ENCODE data around the gene UNC79. TPM values are rescaled to one million over a fixed set of nuclear protein-coding genes. Genes with fewer than 3 reads are reported as not detected.

Gene UNC79
- total and polyA plus RNA-seq, 2 experiments from 2014 or later = 0.15 to 0.20 TPM

DNA sequence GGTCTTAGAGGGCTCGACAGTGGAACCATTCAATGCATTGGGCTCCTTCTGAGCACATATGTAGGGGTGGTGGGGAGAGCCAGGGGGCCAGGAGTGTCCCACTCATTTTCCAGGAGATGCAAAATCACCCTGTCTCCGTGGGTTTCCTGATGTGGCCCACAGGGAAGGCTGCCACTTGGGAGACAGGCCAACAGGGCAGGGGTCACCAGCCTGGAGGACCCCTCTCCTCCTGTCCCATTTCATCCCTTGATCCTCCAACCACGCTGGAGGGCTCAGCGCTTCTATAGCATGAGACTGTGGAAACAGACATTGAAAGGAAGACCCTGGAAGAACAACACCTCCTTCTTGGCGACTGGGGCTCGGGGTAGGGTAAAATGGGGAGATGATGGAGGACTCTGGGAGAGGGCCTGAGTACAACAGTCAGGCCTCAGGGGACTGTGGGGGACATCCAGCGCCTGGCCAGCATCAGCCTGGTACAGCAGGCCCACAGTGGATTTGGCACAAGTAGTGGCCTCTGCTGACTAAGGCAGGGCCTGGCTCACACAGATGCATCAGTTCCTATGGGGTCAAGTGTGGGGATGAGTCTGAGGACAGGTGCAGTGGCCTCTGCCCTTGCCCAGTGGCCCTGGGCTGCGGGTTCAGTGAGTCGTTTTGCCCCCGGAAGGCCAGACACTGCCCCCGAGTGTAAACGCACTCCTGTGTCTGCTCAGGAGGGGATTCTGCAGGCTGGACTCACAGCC is 289.5 kb downstream of the UNC79 start:
- Histone ChIP-seq H2AFZ (no peak overlapping the region), H3K79me2 (no peaks in the 10 kb centered on the region), H3K4me2 (no peak overlapping the region), H3K36me3 (replicated peaks; ENCODE audit: insufficient read depth, low read depth) (no peaks in the 10 kb centered on the region), H3K4me3 (no peak overlapping the region), H3K4me1 (ENCODE audit: insufficient read depth) (no peaks in the 10 kb centered on the region), H3K27me3 (no peaks in the 10 kb centered on the region), H3K27ac (no peak overlapping the region), H3K9me2 (replicated peaks; ENCODE audit: insufficient read depth) (no peaks in the 10 kb centered on the region), H4K20me1 (ENCODE audit: insufficient read depth, poor library complexity, severe bottlenecking) (no peaks in the 10 kb centered on the region), H3K9me3 (ENCODE audit: low read depth) (no peaks in the 10 kb centered on the region)
- 93% methylated on average over 12 of the region's 12 CpGs for WGBS (ENCODE audit: low lambda C conversion rate, missing lambda C conversion rate)
- TF ChIP-seq EZH2phosphoT487 (IDR thresholded peaks at IDR 0.05; ENCODE audit: low read depth, severe bottlenecking, unreplicated experiment) (no peak), EZH2 (IDR thresholded peaks at IDR 0.05; ENCODE audit: borderline replicate concordance) (no peak)
- TF ChIP-seq, protein P1, sequence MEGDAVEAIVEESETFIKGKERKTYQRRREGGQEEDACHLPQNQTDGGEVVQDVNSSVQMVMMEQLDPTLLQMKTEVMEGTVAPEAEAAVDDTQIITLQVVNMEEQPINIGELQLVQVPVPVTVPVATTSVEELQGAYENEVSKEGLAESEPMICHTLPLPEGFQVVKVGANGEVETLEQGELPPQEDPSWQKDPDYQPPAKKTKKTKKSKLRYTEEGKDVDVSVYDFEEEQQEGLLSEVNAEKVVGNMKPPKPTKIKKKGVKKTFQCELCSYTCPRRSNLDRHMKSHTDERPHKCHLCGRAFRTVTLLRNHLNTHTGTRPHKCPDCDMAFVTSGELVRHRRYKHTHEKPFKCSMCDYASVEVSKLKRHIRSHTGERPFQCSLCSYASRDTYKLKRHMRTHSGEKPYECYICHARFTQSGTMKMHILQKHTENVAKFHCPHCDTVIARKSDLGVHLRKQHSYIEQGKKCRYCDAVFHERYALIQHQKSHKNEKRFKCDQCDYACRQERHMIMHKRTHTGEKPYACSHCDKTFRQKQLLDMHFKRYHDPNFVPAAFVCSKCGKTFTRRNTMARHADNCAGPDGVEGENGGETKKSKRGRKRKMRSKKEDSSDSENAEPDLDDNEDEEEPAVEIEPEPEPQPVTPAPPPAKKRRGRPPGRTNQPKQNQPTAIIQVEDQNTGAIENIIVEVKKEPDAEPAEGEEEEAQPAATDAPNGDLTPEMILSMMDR (IDR thresholded peaks at IDR 0.05; ENCODE audit: poor library complexity) = no peak
- DNase-seq (ENCODE audit: low spot score) = no peak

GRCh38 chr14:93720981-93721483 is 290.3 kb downstream of the UNC79 start:
- WGBS (ENCODE audit: low lambda C conversion rate, missing lambda C conversion rate) = 93% methylated on average over 13 of the region's 13 CpGs
- TF ChIP-seq EZH2phosphoT487 (IDR thresholded peaks at IDR 0.05; ENCODE audit: low read depth, severe bottlenecking, unreplicated experiment) (no peak), EZH2 (IDR thresholded peaks at IDR 0.05; ENCODE audit: borderline replicate concordance) (no peak)
- TF ChIP-seq, protein P1 (IDR thresholded peaks at IDR 0.05; ENCODE audit: poor library complexity) = no peak
- H3K27ac ChIP-seq = no peak overlapping the region
- H3K27me3 ChIP-seq = no peaks in the 10 kb centered on the region
- no peaks in the 10 kb centered on the region for H3K36me3 ChIP-seq (replicated peaks; ENCODE audit: insufficient read depth, low read depth)
- no peak for DNase-seq (ENCODE audit: low spot score)
- H3K4me1 ChIP-seq (ENCODE audit: insufficient read depth) = no peaks in the 10 kb centered on the region
- no peak overlapping the region for H2AFZ ChIP-seq
- H4K20me1 ChIP-seq (ENCODE audit: insufficient read depth, poor library complexity, severe bottlenecking) = no peaks in the 10 kb centered on the region
- no peaks in the 10 kb centered on the region for H3K79me2 ChIP-seq
- H3K4me3 ChIP-seq = no peak overlapping the region
- H3K9me2 ChIP-seq (replicated peaks; ENCODE audit: insufficient read depth) = no peaks in the 10 kb centered on the region
- no peaks in the 10 kb centered on the region for H3K9me3 ChIP-seq (ENCODE audit: low read depth)
- no peak overlapping the region for H3K4me2 ChIP-seq

GRCh38 chr14:93723001-93723400 is 292.3 kb downstream of the UNC79 start:
- Histone ChIP-seq H3K9me2 (replicated peaks; ENCODE audit: insufficient read depth) (no peaks in the 10 kb centered on the region), H3K27me3 (no peaks in the 10 kb centered on the region), H4K20me1 (ENCODE audit: insufficient read depth, poor library complexity, severe bottlenecking) (no peaks in the 10 kb centered on the region), H3K79me2 (no peaks in the 10 kb centered on the region), H2AFZ (no peak overlapping the region), H3K4me1 (ENCODE audit: insufficient read depth) (no peaks in the 10 kb centered on the region), H3K27ac (no peak overlapping the region), H3K4me3 (no peak overlapping the region), H3K9me3 (ENCODE audit: low read depth) (no peaks in the 10 kb centered on the region), H3K36me3 (replicated peaks; ENCODE audit: insufficient read depth, low read depth) (no peaks in the 10 kb centered on the region), H3K4me2 (no peak overlapping the region)
- TF ChIP-seq EZH2 (IDR thresholded peaks at IDR 0.05; ENCODE audit: borderline replicate concordance) (no peak), EZH2phosphoT487 (IDR thresholded peaks at IDR 0.05; ENCODE audit: low read depth, severe bottlenecking, unreplicated experiment) (no peak)
- TF ChIP-seq, protein P1 (IDR thresholded peaks at IDR 0.05; ENCODE audit: poor library complexity) = no peak
- DNase-seq (ENCODE audit: low spot score) = no peak
- 92% methylated on average over 4 of the region's 4 CpGs for WGBS (ENCODE audit: low lambda C conversion rate, missing lambda C conversion rate)
